GM19397 (cell line): ENCODE data around the gene ST3GAL5.

ENCODE experiments used
- ATAC-seq: cut with Tn5 transposase; IDR thresholded peaks from one replicate; pipeline ENCODE4 v1.9.1; 2021; ENCODE audit warnings: mild to moderate bottlenecking, moderate library complexity; ENCODE audit not compliant: unreplicated experiment

The ST3GAL5 gene

DNA sequence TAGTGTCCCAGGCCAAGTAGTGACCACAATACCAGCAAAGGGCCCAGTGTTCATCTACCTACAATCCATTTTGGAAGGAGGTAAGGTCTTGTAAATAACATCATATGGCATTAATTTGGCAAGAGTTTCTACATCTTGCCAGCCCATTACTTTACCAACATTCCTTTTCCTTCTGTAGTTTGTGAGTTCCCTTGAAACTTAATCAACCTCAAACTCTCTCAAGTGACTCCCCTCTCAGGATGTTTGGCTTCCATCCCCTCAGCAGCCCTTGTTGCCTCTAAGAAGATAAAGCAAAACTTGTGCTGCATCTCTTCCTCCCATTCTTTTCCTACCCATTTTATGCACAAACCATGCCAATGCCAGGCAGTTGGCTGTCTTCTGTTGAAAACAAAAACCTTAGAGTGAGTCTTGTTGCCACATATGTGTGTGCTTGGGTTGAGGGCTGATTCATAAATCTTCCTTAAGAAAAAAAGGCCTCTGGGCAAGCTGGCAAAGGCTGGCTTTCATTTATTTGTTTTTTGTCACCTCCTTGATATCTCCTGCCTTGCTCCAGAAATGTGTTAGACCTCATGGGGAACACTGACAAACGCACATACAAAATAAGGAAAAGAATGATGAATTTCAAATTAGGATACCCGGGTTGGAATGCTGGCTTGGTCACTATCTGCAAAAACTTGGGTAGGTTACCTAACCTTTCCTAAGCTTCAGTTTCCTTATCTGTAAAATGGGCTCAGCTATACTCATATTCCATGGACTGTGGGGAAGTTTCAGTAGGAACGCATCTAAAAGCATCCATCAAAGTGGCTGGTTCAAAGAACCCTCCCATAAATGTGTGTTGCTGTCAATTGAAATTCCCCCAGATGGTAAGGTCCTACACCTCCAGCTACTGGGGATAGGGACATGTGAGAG, 29.4 kb upstream of the ST3GAL5 start:
- no peak for ATAC-seq

DNA sequence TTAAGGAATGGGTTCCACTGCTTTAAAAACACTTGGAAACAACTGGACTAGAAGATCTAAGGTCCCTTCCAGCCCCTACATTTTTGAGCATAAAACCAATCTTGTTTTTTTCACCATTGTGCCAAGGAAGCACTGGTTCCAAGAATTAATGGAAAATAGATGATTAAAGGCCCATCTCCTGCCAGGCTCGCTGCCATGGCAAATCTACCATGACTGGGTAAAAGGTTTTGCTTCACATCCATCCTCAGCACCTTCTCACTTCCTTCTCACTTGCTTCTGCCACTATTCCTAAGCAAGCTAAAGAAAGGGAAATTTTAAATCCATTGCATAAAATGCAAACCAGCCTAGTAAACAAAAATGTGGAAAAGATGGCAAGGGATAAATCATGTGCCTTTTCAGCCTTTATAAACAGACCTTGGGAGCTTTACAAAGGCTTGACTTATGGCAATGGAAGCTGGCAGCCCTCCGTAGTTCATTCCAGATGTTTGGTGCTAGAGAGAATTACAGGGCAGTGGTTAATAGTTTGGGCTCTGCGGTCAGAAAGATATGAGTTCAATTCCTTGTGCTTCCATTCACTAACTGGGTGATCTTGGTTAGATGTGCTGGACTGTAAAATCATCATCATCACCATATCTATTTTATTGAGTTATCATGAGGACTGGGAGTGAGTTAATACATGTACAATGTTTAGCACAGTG, 27.0 kb upstream of the ST3GAL5 start:
- ATAC-seq, result no peak

DNA sequence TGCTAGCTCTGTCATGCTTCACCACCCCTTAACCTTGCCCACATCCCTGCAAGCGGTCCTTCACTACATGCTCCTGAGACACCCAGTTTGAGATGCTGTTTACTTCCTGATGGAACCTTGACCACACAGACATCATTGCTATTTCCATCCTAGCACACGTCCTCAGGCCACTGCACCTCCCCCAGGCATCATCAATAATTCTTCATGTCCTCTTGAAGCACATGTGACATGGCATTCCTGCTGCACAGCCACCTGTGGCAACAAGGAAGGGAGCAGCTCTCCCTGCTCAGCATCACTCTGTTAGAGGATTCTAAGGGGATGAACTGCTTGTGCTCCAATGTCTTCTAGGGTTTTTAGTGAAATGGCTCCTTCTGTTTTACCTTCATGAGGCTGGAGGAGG, 26.1 kb upstream of the ST3GAL5 start:
- no peak for ATAC-seq

DNA sequence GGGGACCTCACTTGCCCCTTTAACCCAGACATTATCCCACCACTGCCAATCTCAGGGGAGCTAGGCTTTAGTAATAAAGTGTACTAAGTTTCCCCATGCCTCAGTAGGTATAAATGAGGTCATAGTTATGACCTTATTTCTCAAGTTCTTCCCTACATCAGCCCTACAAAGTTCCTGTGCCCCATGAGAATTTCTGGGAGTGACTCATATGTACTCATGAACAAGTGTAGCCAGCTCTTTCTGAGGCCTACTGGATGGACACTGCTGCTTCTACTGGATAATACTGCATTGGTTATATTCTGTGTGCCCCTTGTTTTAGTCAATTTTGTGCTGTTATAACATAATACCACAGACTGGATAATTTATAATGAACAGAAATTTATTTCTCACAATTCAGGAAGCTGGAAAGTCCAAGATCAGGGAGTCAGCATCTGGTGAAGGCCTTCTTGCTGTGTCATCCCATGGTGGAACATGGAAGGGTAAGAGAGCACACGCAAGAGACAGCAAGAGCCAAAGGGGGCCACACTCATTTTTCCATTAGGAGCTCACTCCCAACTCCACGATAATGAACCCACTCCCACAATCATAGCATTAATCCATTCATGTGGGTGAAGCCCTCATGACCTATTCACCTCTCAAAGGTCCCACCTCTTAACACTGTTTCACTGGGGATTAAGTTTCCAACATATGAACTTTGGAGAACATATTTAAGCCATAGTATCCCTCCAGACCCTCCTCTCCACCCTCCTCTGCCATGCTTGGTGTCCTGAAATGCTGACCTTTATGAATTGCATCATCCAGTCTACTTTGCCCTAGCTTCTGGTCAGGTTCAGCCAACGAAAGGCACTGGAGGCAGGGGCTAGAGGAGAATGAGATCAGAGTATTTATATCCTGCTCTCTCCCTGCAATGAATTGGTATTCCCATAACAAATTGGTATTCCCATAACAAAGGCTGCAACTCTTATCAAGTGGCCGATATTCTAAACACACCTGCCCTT, 25.4 kb upstream of the ST3GAL5 start:
- no peak for ATAC-seq

DNA sequence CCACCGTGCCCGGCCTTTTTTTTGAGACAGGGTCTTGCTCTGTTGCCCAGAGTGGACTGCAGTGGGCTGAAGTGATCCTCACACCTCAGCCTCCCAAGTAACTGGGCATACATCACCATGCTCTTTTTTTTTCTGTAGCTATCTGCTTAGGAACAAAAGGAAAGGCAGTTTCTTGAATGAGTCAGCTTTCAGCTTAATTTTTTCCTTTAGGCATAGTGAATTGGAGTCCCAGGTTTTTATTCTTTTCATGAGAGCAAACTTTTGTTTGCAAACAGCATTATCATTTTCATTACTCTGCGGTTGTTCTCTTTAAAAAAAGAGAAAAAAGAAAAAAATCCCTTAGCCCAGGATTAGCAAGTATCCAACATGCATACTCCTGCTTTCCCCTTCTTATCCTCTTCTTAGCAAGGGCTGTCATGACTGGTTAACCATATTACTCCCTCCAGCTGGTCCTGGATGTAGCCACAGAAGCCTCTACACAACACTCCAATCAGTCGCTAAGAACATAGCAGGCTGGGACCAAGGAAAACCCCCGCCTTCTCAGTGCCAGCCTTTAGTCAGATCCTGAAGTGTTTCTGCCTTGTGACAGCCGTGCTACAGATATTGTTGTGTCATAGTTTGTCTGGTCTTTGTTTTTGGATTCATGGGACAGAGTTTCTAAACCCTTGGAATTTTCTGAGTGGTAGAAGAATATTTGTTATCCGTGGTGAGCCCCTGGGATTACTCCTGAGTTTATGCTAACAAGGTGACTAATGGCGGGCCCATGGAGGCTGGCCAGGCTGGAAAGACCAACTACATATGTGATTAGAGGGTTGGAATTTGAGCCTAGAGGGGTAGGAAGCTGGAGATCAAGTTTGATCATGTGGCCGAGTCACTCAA, 23.3 kb upstream of the ST3GAL5 start:
- ATAC-seq, result no peak

DNA sequence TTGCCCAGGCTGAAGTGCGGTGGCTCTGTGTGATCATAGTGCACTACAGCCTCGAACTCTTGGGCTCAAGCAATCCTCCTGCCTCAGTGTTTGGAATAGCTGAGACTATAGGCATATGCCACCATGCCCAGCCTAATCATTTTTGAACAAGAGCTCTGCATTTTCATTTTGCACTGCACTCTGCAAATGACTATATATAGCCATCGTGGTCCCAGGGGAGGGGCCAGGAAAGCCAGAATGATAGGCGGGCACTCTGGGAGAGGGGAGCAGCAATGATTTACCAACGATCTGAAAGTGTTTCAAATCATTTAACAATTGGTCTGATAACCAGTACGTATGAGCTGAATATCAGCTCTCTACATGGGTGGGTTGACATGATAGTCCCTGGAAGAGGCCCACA, 22.3 kb upstream of the ST3GAL5 start:
- no peak for ATAC-seq

DNA sequence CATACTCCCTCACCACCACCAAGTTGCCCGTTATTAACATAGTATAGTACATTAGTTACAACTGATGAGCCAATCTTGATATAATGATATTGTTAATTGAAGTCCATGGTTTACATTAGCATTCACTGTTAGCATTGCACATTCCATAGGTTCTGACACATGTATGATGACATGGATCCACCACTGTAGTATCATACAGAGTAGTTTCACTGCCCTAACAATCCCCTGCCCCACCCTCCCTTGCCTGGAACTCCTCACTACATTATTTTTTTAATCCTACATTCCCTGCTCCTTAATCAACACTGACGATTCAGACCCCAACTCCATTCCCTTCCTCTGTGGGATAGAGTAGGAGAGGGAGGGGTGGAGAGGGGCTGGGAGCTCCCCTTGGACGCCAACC, 20.2 kb upstream of the ST3GAL5 start:
- no peak for ATAC-seq

DNA sequence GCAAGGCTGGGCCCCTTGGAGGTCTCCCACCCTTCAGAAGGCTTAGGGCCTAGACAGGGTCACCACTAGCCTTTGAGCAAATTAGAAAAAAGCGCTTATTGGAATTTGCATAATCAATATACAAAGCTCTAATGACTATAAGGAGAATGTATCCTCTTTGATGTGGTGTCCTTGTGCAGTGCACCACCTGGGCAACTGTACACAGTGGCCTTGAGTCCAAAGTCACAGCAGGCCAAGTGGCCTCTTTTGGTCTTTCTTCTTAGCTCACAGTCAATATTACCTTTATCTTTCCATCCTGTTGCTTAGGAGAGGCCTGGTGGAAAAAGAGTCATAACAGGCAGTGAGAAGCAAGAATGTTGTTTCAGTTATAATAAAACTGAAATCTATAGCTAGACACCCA, 19.7 kb upstream of the ST3GAL5 start:
- no peak for ATAC-seq

DNA sequence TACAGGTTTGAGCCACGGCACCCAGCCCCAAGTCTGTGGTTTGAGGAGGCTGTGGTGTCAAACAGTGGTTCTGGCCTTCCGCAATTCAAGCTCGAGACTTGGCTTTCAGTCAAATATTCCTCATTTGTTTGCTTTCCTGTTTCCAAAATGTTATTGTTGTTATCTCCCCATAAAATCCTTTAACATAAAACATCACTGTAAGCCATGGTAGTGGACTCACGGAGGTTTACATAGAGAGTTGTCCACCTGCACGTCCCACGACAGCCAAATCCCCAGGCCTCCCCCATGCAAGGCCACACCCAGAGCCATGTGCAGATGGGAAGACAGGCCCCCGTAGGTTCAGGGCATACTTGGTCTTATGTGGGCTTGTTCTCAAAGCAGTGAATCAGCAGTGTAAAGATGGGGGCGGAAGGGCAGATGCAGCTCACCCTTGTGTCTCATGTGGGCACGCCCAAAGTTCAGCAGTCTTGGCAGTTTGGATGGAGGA, 18.9 kb upstream of the ST3GAL5 start:
- ATAC-seq, result no peak

DNA sequence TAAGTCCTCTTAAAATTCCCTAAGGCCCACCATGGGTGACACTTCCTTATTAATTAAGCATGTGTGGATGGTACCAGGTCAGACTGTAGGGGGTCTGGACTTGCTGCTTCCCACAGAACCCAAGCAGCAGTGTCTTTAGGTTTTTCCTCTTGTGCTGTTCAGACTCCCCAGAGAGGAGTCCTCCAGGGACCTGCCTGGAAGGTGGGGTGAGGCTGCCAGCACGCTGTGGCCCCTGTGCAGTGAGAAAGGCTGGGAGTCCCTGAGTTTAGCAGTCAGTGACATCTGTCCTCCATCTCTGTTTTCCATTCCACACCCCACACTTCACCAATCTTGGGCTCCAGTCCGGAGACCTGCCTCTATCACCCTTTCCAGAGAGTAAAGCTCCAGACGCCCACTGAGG, 18.0 kb upstream of the ST3GAL5 start:
- ATAC-seq, result no peak

DNA sequence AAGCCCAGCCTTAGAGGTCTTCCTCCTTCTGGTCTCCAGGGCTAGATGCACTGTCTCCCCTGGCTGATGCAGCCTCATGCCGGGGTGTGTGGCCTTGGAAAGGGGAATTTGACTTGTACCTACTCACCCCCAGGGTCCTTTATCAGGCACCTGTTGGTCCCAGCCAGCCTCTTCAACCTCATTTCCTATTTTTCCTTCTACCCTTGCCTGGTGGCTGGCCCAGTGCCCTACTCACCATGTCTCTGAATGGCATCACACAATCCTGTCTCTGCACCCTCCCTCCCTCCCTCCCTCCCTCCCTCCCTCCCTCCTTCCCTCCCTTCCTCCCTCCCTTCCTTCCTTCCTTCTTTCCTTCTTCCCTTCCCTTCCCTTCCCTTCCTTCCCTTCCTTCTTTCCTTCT, 17.1 kb upstream of the ST3GAL5 start:
- no peak for ATAC-seq

DNA sequence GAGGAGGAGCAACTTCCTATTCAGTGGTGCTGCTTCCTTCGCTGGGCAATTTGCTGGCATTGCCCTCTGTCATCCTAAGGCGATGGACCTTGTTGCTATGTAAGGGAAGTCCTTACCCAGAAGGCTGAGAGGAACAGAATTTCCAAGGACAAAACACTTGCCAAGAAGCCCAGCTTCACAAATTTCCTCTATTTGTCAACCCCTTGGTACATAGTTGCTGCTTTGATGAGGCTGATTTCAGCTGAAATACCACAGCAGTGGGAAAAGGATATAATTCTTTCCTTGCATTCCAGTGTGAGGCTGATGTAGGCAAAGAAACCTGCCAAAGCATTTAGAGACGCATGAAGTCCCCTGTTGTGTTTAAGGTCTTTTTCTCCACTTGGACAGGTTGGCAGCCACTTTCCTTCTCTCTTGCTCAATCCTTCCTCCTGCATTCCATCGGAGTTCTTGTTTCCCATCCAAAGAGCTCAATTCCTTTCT, 16.4 kb upstream of the ST3GAL5 start:
- no peak for ATAC-seq

DNA sequence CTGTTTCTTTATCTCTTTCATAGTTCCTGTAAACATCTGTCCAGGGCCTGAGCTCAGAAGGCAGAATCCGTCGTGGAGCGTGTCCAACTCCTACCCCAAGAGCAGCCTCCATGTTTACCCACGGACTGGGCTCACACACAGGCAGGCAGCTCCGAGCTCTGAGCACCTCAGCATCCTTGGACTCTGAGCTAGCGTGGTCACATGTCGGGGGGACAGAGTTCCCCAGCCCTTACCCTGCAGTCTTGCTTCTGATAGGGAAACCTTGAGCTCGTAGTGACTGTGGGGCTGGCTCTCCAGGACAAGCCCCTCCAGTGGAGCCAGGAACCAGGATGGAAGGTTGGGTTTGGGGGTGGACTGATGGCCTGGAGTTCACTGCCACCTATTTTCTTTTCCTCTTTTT, 15.1 kb upstream of the ST3GAL5 start:
- no peak for ATAC-seq

DNA sequence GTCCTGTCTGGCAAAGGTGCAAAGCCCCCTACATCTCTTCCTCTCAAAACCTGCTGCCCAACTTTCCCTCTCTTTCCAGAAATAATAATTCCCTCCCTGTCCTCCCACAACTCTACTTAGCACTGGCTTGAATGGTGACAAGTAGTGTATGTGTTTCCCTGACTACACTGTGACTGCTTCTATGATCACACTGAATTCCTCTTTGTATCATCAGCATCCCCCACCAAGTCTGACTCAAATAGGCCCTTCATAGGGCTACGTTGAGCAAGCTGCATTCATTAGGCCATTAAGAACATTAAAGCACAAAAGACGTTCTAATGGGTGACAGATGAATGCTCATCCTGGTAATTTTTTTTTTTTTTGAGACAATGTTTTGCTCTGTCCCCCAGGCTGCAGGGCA, 13.7 kb upstream of the ST3GAL5 start:
- ATAC-seq, result no peak

DNA sequence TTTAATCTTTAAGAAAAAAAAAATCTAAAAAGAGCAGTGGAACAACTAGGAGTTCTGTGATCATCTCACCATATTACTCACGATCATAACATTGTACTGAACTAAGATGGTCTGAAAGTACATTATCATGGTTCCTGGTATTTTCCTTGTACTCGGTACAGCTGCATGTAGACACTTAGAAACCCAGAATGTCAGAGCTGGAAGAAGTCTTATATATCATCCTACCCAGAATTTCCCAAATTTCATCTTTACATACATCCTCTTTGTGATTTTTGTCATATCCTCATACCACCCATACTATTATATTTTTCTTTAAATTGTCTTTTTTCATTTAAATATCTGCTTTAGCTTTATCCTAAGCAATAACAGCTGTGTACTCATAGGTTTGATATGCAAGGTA, 12.4 kb upstream of the ST3GAL5 start:
- no peak for ATAC-seq

DNA sequence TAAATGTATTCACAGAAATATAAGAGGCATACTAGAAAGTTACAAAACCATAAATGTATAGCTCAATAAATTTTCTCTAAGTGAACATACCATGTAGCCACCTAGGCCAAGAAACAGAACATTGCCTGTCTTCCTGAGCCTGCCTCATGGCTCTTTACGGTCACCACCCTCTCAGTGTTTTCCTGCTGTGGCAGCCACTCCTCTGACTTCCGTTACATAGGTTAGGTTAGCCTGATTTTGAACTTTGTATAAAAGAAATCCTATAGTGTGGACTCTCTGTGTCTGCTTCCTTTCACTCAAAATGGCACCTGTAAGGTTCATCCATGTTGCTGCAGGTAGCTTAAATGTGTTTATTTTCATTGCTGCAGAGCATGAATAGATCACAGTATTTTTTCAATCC, 11.6 kb upstream of the ST3GAL5 start:
- ATAC-seq, result no peak

DNA sequence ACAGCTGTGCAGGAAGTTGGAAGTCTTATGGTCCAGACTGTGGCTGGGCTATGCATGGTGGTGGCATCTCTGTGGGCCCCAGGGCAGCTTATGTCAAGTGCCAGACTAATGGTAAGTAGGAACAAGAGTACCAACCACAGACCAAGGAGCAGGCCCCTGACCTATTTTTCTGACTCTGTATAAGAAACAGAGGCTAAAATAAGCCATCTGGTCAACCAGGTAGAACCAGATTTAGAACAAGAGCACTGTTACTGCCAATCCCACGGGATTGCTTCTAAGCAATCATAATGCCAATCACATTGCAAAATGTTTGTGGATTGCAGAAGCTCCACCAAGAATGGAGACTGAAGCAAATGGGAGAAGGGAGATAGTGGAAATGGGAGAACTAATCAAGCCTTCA, 11.1 kb upstream of the ST3GAL5 start:
- no peak for ATAC-seq

DNA sequence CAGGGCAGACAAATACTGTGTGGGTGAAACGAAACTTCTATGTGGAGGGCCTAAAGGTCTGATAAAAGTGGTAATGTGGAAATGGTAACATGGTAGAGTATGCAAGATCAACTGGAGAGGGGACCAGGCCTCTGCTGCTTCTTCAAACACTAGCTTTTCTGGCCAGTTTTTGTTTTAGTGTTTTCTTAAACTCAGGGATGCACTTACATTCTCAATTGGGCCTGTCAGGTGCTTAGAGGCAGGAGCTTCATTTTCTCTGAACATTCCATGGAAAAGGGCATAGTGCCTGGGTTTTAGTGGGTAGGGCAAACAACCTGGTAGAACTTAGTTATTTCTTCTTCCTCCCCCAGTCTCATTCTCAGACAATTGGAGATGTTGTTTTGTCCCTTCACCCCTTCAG, 10.5 kb upstream of the ST3GAL5 start:
- no peak for ATAC-seq

DNA sequence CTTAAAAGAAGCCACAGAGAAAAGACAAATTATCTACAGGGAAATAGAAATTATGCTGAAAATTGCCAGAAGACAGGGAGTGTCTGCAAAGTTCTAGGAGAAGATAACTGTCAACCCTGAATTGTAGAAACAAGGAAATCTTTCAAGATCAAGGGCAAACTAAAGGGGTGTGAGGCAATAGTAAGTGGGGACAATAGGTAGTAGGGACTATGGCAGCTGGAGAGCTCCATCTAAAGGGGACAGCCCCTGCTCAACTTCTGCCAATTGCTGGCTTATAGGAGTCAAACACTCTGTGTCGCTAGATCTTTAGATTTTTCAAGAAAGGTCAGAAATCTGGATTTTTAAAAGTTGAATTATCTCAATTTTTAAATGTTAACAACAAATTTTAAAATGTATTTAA, 10.1 kb upstream of the ST3GAL5 start:
- no peak for ATAC-seq
